HG03571 (cell line): ENCODE results near the gene RRAGD.

Source experiments
- ATAC-seq: cut with Tn5 transposase; IDR thresholded peaks from one replicate; pipeline ENCODE4 v1.9.1; 2021; ENCODE audit not compliant: unreplicated experiment

The RRAGD gene

GRCh38 chr6:89378628-89379027 lies 33.4 kb downstream of the RRAGD start:
- ATAC-seq = no peak

GRCh38 chr6:89375427-89376267 lies 36.4 kb downstream of the RRAGD start:
- peak; percentile 75 for ATAC-seq

GRCh38 chr6:89372506-89372901 lies 39.6 kb downstream of the RRAGD start:
- ATAC-seq = peak; percentile 34

- peak; percentile 70 for ATAC-seq
These were observed 40.1 kb downstream of the RRAGD start for GRCh38 chr6:89371849-89372505.

GRCh38 chr6:89368999-89369398 lies 43.1 kb downstream of the RRAGD start:
- ATAC-seq = no peak

- ATAC-seq = no peak
These were observed 44.0 kb downstream of the RRAGD start for GRCh38 chr6:89368107-89368506.

- no peak for ATAC-seq
These were observed 47.5 kb downstream of the RRAGD start for GRCh38 chr6:89364586-89364985.

GRCh38 chr6:89361171-89361570 lies 50.9 kb downstream of the RRAGD start:
- ATAC-seq = no peak

GRCh38 chr6:89360415-89360999 lies 51.6 kb downstream of the RRAGD start:
- peak; percentile 47 for ATAC-seq

GRCh38 chr6:89359561-89359960 lies 52.5 kb downstream of the RRAGD start:
- no peak for ATAC-seq

GRCh38 chr6:89357390-89357789 lies 54.7 kb downstream of the RRAGD start:
- ATAC-seq = no peak

GRCh38 chr6:89356642-89357170 lies 55.4 kb downstream of the RRAGD start:
- no peak for ATAC-seq

GRCh38 chr6:89355511-89356194 lies 56.4 kb downstream of the RRAGD start:
- no peak for ATAC-seq

GRCh38 chr6:89353702-89354392 lies 58.2 kb downstream of the RRAGD start:
- ATAC-seq = no peak

- ATAC-seq = no peak
These were observed 58.9 kb downstream of the RRAGD start for GRCh38 chr6:89353118-89353556.

GRCh38 chr6:89352278-89353117 lies 59.6 kb downstream of the RRAGD start, which contains the start of gene UBE2J1:
TSS of gene UBE2J1 (minus strand) at chr6:89352722. CDS start at chr6:89352569, 153 bp downstream.
- ATAC-seq = peak; percentile 32

- ATAC-seq = no peak
These were observed 60.3 kb downstream of the RRAGD start for GRCh38 chr6:89351671-89352277.

- ATAC-seq = peak; percentile 36
These were observed 61.6 kb downstream of the RRAGD start for GRCh38 chr6:89350281-89350966.
